Astrocyte (in vitro differentiated cells and primary cell): ENCODE data around the gene UBL4B. TPM values are rescaled to one million over a fixed set of nuclear protein-coding genes. Genes with fewer than 3 reads are reported as not detected.

Experiments used
- DNase-seq: peaks from one replicate; pipeline ENCODE4 v3.0.0-alpha.2; 2010; ENCODE audit warnings: low read depth
- FAIRE-seq: peaks from 2 replicates; lab custom pipeline; 2011; peaks lifted over from hg19 to GRCh38; lab: Jason Lieb, UNC
- H2AFZ ChIP-seq: 2 replicates; pipeline ENCODE4 v1.6.0; 2012; ENCODE audit warnings: low read depth, low read length, inconsistent platforms
- H3K27ac ChIP-seq: 2 replicates; pipeline ENCODE4 v1.5.1; 2011; ENCODE audit warnings: low read depth, low read length, inconsistent platforms
- H3K27me3 ChIP-seq: 2 replicates; pipeline ENCODE4 v1.6.0; 2011; ENCODE audit warnings: low read length, inconsistent platforms; ENCODE audit not compliant: insufficient read depth
- H3K36me3 ChIP-seq: 2 replicates; pipeline ENCODE4 v1.5.1; 2011; ENCODE audit warnings: low read length, inconsistent platforms; ENCODE audit not compliant: insufficient read depth
- H3K4me1 ChIP-seq: 2 replicates; pipeline ENCODE4 v1.5.1; 2011; ENCODE audit warnings: low read length, inconsistent platforms; ENCODE audit not compliant: insufficient read depth
- H3K4me2 ChIP-seq: 2 replicates; pipeline ENCODE4 v1.6.0; 2012; ENCODE audit warnings: low read length, inconsistent platforms
- H3K4me3 ChIP-seq: 2 replicates; pipeline ENCODE4 v1.5.1; 2011; ENCODE audit warnings: low read depth, mild to moderate bottlenecking, low read length, inconsistent platforms; ENCODE audit not compliant: insufficient read depth
- H3K79me2 ChIP-seq: 2 replicates; pipeline ENCODE4 v1.6.0; 2012; ENCODE audit warnings: mild to moderate bottlenecking, low read length, inconsistent platforms; ENCODE audit not compliant: insufficient read depth
- H3K9ac ChIP-seq: 2 replicates; pipeline ENCODE4 v1.6.0; 2012; ENCODE audit warnings: mild to moderate bottlenecking, low read length, inconsistent platforms
- H3K9me3 ChIP-seq: 2 replicates; pipeline ENCODE4 v1.5.1; 2012; ENCODE audit warnings: low read depth, mild to moderate bottlenecking, low read length, inconsistent platforms; ENCODE audit not compliant: insufficient read depth
- H4K20me1 ChIP-seq: 2 replicates; pipeline ENCODE4 v1.6.0; 2012; ENCODE audit warnings: low read length, inconsistent platforms; ENCODE audit not compliant: insufficient read depth
- H3K27ac Mint-ChIP-seq: one replicate; pipeline ENCODE4 v1.8.0; 2021; ENCODE audit warnings: mild to moderate bottlenecking, mixed read lengths; ENCODE audit not compliant: unreplicated experiment
- H3K27me3 Mint-ChIP-seq: one replicate; pipeline ENCODE4 v1.8.0; 2021; ENCODE audit warnings: low read depth, mixed read lengths; ENCODE audit not compliant: unreplicated experiment
- H3K36me3 Mint-ChIP-seq: one replicate; pipeline ENCODE4 v1.8.0; 2021; ENCODE audit warnings: low read depth, mixed read lengths; ENCODE audit not compliant: unreplicated experiment
- H3K4me1 Mint-ChIP-seq: one replicate; pipeline ENCODE4 v1.8.0; 2021; ENCODE audit warnings: low read depth, mixed read lengths; ENCODE audit not compliant: unreplicated experiment
- H3K4me3 Mint-ChIP-seq: one replicate; pipeline ENCODE4 v1.8.0; 2021; ENCODE audit warnings: mild to moderate bottlenecking, moderate library complexity, mixed read lengths; ENCODE audit not compliant: unreplicated experiment
- H3K9me3 Mint-ChIP-seq: one replicate; pipeline ENCODE4 v1.8.0; 2021; ENCODE audit warnings: mild to moderate bottlenecking, mixed read lengths; ENCODE audit not compliant: unreplicated experiment
- CTCF ChIP-seq: IDR thresholded peaks from 2 replicates; pipeline ENCODE4 v1.5.1; 2011; ENCODE audit warnings: low read depth, mild to moderate bottlenecking, inconsistent platforms, low read length, moderate library complexity; ENCODE audit not compliant: insufficient read depth
- EZH2 ChIP-seq: IDR thresholded peaks from 2 replicates; pipeline ENCODE4 v1.6.1; 2012; ENCODE audit warnings: mild to moderate bottlenecking, low read length, inconsistent platforms; ENCODE audit not compliant: insufficient read depth
- total RNA-seq: library from RNA; stranded (reverse); gene quantifications from 2 replicates; pipeline ENCODE4 v1.2.1, GENCODE V29; 2021

Gene UBL4B
- total RNA-seq, 1 donor from 2014 or later, result not detected

GRCh38 chr1:110158261-110158660, 46.0 kb downstream of the UBL4B start:
- H3K4me2 ChIP-seq, result no peak overlapping the region
- no peaks in the 10 kb centered on the region for H3K36me3 ChIP-seq
- no peaks in the 10 kb centered on the region for H3K9me3 ChIP-seq
- no peak overlapping the region for H3K4me3 Mint-ChIP-seq
- H3K4me3 ChIP-seq, result no peak overlapping the region
- TF ChIP-seq EZH2, result no peak
- no peak for TF ChIP-seq CTCF
- no peaks in the 10 kb centered on the region for H3K4me1 ChIP-seq
- H3K27ac ChIP-seq, result no peak overlapping the region
- H3K4me1 Mint-ChIP-seq, result no peaks in the 10 kb centered on the region
- H3K27ac Mint-ChIP-seq, result no peak overlapping the region
- no peaks in the 10 kb centered on the region for H3K79me2 ChIP-seq
- H3K9me3 Mint-ChIP-seq, result peaks cover 8% of the 10 kb centered on the region
- H3K9ac ChIP-seq, result no peak overlapping the region
- peaks cover 67% of the 10 kb centered on the region for H3K27me3 Mint-ChIP-seq
- no peak overlapping the region for H2AFZ ChIP-seq
- peaks cover 3% of the 10 kb centered on the region for H3K36me3 Mint-ChIP-seq
- no peaks in the 10 kb centered on the region for H4K20me1 ChIP-seq
- H3K27me3 ChIP-seq, result peaks cover 13% of the 10 kb centered on the region
- DNase-seq, result no peak
- FAIRE-seq, result no peak

GRCh38 chr1:110159168-110159567, 46.9 kb downstream of the UBL4B start:
- H3K4me2 ChIP-seq, result no peak overlapping the region
- no peak overlapping the region for H3K4me3 ChIP-seq
- TF ChIP-seq EZH2 (no peak), CTCF (no peak)
- no peaks in the 10 kb centered on the region for H3K9me3 ChIP-seq
- no peak overlapping the region for H3K9ac ChIP-seq
- H3K27ac Mint-ChIP-seq, result no peak overlapping the region
- no peak overlapping the region for H2AFZ ChIP-seq
- no peak overlapping the region for H3K4me3 Mint-ChIP-seq
- peaks cover 68% of the 10 kb centered on the region for H3K27me3 Mint-ChIP-seq
- peaks cover 8% of the 10 kb centered on the region for H3K9me3 Mint-ChIP-seq
- H3K79me2 ChIP-seq, result no peaks in the 10 kb centered on the region
- no peaks in the 10 kb centered on the region for H4K20me1 ChIP-seq
- H3K27me3 ChIP-seq, result peaks cover 13% of the 10 kb centered on the region
- peaks cover 3% of the 10 kb centered on the region for H3K36me3 Mint-ChIP-seq
- no peak overlapping the region for H3K27ac ChIP-seq
- no peaks in the 10 kb centered on the region for H3K4me1 Mint-ChIP-seq
- no peaks in the 10 kb centered on the region for H3K4me1 ChIP-seq
- no peak for FAIRE-seq
- H3K36me3 ChIP-seq, result no peaks in the 10 kb centered on the region
- DNase-seq, result no peak

GRCh38 chr1:110160538-110161100, 48.4 kb downstream of the UBL4B start:
- Mint-ChIP-seq H3K4me3 (no peak overlapping the region), H3K4me1 (no peaks in the 10 kb centered on the region), H3K27ac (no peak overlapping the region), H3K27me3 (peaks cover 64% of the 10 kb centered on the region), H3K36me3 (peaks cover 3% of the 10 kb centered on the region), H3K9me3 (peaks cover 8% of the 10 kb centered on the region)
- no peak for TF ChIP-seq CTCF
- TF ChIP-seq EZH2, result no peak
- no peaks in the 10 kb centered on the region for H4K20me1 ChIP-seq
- H2AFZ ChIP-seq, result no peak overlapping the region
- H3K36me3 ChIP-seq, result no peaks in the 10 kb centered on the region
- H3K9me3 ChIP-seq, result no peaks in the 10 kb centered on the region
- no peak overlapping the region for H3K4me2 ChIP-seq
- FAIRE-seq (no peak), DNase-seq (no peak)
- peaks cover 4% of the 10 kb centered on the region for H3K27me3 ChIP-seq
- H3K9ac ChIP-seq, result no peak overlapping the region
- no peak overlapping the region for H3K4me3 ChIP-seq
- H3K27ac ChIP-seq, result no peak overlapping the region
- no peaks in the 10 kb centered on the region for H3K4me1 ChIP-seq
- H3K79me2 ChIP-seq, result no peaks in the 10 kb centered on the region
